Measurements from ENCODE around the gene FOXP4. TPM values are rescaled to one million over a fixed set of nuclear protein-coding genes. Genes with fewer than 3 reads are reported as not detected.

FOXP4 gene
- total and polyA plus RNA-seq, 2 of the 13 experiments (the other 11 are each of a cell fraction or from before 2014, with no cell fraction given) = 11.0 to 12.4 TPM

- no peak for TF ChIP-seq ZNF276 (CRISPR knock-in tag; IDR thresholded peaks at IDR 0.05; ENCODE audit: low read depth)
- TF ChIP-seq MED1 (CRISPR knock-in tag; IDR thresholded peaks at IDR 0.05) = no peak
- no peak for TF ChIP-seq ZNF225 (CRISPR knock-in tag; IDR thresholded peaks at IDR 0.05)
- no peak for TF ChIP-seq NFYB (CRISPR knock-in tag; IDR thresholded peaks at IDR 0.05)
- no peak for TF ChIP-seq E2F1 (CRISPR knock-in tag; IDR thresholded peaks at IDR 0.05)
- 0 out of 2 replicates have a peak, but pooled peaks have one; percentile 53 for TF ChIP-seq ZNF619 (CRISPR knock-in tag; IDR thresholded peaks at IDR 0.05)
- TF ChIP-seq ZNF281 (CRISPR knock-in tag; IDR thresholded peaks at IDR 0.05; ENCODE audit: borderline replicate concordance) = 0 out of 2 replicates have a peak, but pooled peaks have one; percentile 54
- no peak for TF ChIP-seq TGIF2 (CRISPR knock-in tag; IDR thresholded peaks at IDR 0.05)
- no peak for TF ChIP-seq ZNF83 (CRISPR knock-in tag; IDR thresholded peaks at IDR 0.05; ENCODE audit: borderline replicate concordance)
- TF ChIP-seq ZNF704 (CRISPR knock-in tag; IDR thresholded peaks at IDR 0.05; ENCODE audit: borderline replicate concordance) = no peak
- no peak for TF ChIP-seq ZNF451 (CRISPR knock-in tag; IDR thresholded peaks at IDR 0.05)
- 0 out of 2 replicates have a peak, but pooled peaks have one; percentile 29 for TF ChIP-seq NFAT5 (CRISPR knock-in tag; IDR thresholded peaks at IDR 0.05)
- TF ChIP-seq XBP1 (CRISPR knock-in tag; IDR thresholded peaks at IDR 0.05) = no peak
- no peak for TF ChIP-seq TBP (CRISPR knock-in tag; IDR thresholded peaks at IDR 0.05)
- no peak for TF ChIP-seq ZNF570 (CRISPR knock-in tag; IDR thresholded peaks at IDR 0.05; ENCODE audit: borderline replicate concordance)
- no peak for TF ChIP-seq ZNF598 (CRISPR knock-in tag; IDR thresholded peaks at IDR 0.05; ENCODE audit: borderline replicate concordance)
- no peak for TF ChIP-seq ZNF230 (CRISPR knock-in tag; IDR thresholded peaks at IDR 0.05)
These were observed 56.9 kb downstream of the FOXP4 start (continued) for GRCh38 chr6:41602864-41603608.

Measured in HepG2 (cell line).